ENCODE measurements around the gene NME5. TPM values are rescaled to one million over a fixed set of nuclear protein-coding genes. Genes with fewer than 3 reads are reported as not detected.
"Not testable (repeated sequence)": the region's sequence is repeated elsewhere in the genome, so short reads cannot be mapped to it uniquely, and the experiment has no call there.

Gene NME5
- total RNA-seq, result 0.44 TPM

- ATAC-seq, result no peak
Measured at GRCh38 chr5:138138949-138139780, at the start of gene NME5. NME5 (minus strand) TSS chr5:138139428; CDS start chr5:138138780, 648 bp downstream.

- ATAC-seq, result no peak
Measured at GRCh38 chr5:138188626-138189025, 49.4 kb upstream of the NME5 start.

- no peak for ATAC-seq
Measured at GRCh38 chr5:138186002-138186447, 46.8 kb upstream of the NME5 start.

GRCh38 chr5:138182808-138183207 lies 43.6 kb upstream of the NME5 start:
- ATAC-seq, result no peak

- ATAC-seq, result no peak
Measured at GRCh38 chr5:138180841-138181240, 41.6 kb upstream of the NME5 start.

- ATAC-seq, result peak; percentile 45
Measured at GRCh38 chr5:138180183-138180782, 41.1 kb upstream of the NME5 start.

GRCh38 chr5:138179277-138179857 lies 40.1 kb upstream of the NME5 start:
- no peak for ATAC-seq

- peak; percentile 94 for ATAC-seq
Measured at GRCh38 chr5:138178516-138179276, 39.5 kb upstream of the NME5 start, which contains the start of the genes BRD8 and KIF20A. BRD8 (minus strand) TSS chr5:138178630; CDS start chr5:138178614, 16 bp downstream. KIF20A (plus strand) TSS chr5:138179112; CDS start chr5:138179681, 569 bp downstream.

- no peak for ATAC-seq
Measured at GRCh38 chr5:138177941-138178515, 38.8 kb upstream of the NME5 start.

- ATAC-seq, result no peak
Measured at GRCh38 chr5:138170299-138170698, 31.1 kb upstream of the NME5 start.

- ATAC-seq, result no peak
Measured at GRCh38 chr5:138169124-138169523, 29.9 kb upstream of the NME5 start.

GRCh38 chr5:138163721-138164120 lies 24.5 kb upstream of the NME5 start:
- ATAC-seq, result no peak

- ATAC-seq, result no peak
Measured at GRCh38 chr5:138160706-138161105, 21.5 kb upstream of the NME5 start.

GRCh38 chr5:138159666-138160065 lies 20.4 kb upstream of the NME5 start:
- no peak for ATAC-seq

- ATAC-seq, result no peak
Measured at GRCh38 chr5:138157626-138158025, 18.4 kb upstream of the NME5 start.

GRCh38 chr5:138155977-138156376 lies 16.7 kb upstream of the NME5 start:
- ATAC-seq, result not testable (repeated sequence)

GRCh38 chr5:138149530-138149929 lies 10.3 kb upstream of the NME5 start:
- no peak for ATAC-seq

- ATAC-seq, result peak; percentile 92
Measured at GRCh38 chr5:138148811-138149210, 9.6 kb upstream of the NME5 start.

- not testable (repeated sequence) for ATAC-seq
Measured at GRCh38 chr5:138143578-138143977, 4.3 kb upstream of the NME5 start.

- ATAC-seq, result peak; percentile 62
Measured at GRCh38 chr5:138141734-138142133, 2.5 kb upstream of the NME5 start.

- ATAC-seq, result no peak
Measured at GRCh38 chr5:138140268-138140667, 1.0 kb upstream of the NME5 start.

- no peak for ATAC-seq
Measured at GRCh38 chr5:138139781-138140090, 508 bp upstream of the NME5 start.
